GM12878 (cell line): ENCODE measurements around the gene SRBD1. TPM values are rescaled to one million over a fixed set of nuclear protein-coding genes. Genes with fewer than 3 reads are reported as not detected.

Experiments used
- ATAC-seq: fragments of 200-7000 bp; cut with Tn5 transposase; 3 replicates; pipeline ENCODE4 v1.9.1; 2020; ENCODE audit warnings: mild to moderate bottlenecking, moderate library complexity
- BruUV-seq: library from RNA; stranded (reverse); fragments of 400-500 nt; replicated peaks from 2 replicates; lab custom pipeline; 2021; lab: Mats Ljungman, UMichigan
- CTCF ChIA-PET: fragments of 300-600 bp; sonication (Branson Sonifier 250); formaldehyde crosslinking; extraction: SDS; loops from one replicate; lab custom pipeline; 2021; ENCODE audit warnings: inconsistent platforms; lab: Yijun Ruan, JAX
- POLR2A ChIA-PET: fragments of 350-600 bp; formaldehyde crosslinking; extraction: SDS; loops from one replicate; lab custom pipeline; 2021; ENCODE audit warnings: inconsistent platforms; lab: Charles Lee
- RAD21 ChIA-PET: fragments of 300-600 bp; sonication (Branson Sonifier 250); formaldehyde crosslinking; loops from one replicate; lab custom pipeline; 2023; ENCODE audit warnings: antibody characterized with exemption; ENCODE audit not compliant: unreplicated experiment; lab: Charles Lee
- SMC1A ChIA-PET: fragments of 300-600 bp; sonication (Branson Sonifier 250); formaldehyde crosslinking; loops from one replicate; lab custom pipeline; 2023; ENCODE audit not compliant: unreplicated experiment, uncharacterized antibody; lab: Charles Lee
- DNase-seq: peaks from one replicate; pipeline ENCODE4 v3.0.0-alpha.2; 2011; ENCODE audit warnings: low read depth, low spot score
- FAIRE-seq: peaks from 3 replicates; lab custom pipeline; 2011; peaks lifted over from hg19 to GRCh38; lab: Jason Lieb, UNC
- H2AFZ ChIP-seq: 2 replicates; pipeline ENCODE4 v1.6.0; 2011; ENCODE audit warnings: low read depth, low read length, control low read depth; ENCODE audit not compliant: control insufficient read depth
- H3K27ac ChIP-seq: 2 replicates; pipeline ENCODE4 v1.5.1; 2011; ENCODE audit warnings: control low read depth; ENCODE audit not compliant: control insufficient read depth, insufficient read depth
- H3K27me3 ChIP-seq, 2 experiments: replicated peaks in 1 of 2; 2 replicates each; pipeline versions ENCODE4 v1.6.0 to v1.6.1; 2011; ENCODE audit warnings: low read length in 1 of 2; ENCODE audit not compliant: control insufficient read depth in 2 of 2, insufficient read depth in 2 of 2
- H3K36me3 ChIP-seq, 2 experiments: 2 replicates each; pipeline ENCODE4 v1.5.1; 2011; ENCODE audit warnings: low read length in 1 of 2; ENCODE audit not compliant: control insufficient read depth in 2 of 2, insufficient read depth in 2 of 2
- H3K4me1 ChIP-seq: 2 replicates; pipeline ENCODE4 v1.6.1; 2011; ENCODE audit warnings: mild to moderate bottlenecking, low read length, moderate library complexity, mixed read lengths; ENCODE audit not compliant: control insufficient read depth, insufficient read depth
- H3K4me2 ChIP-seq: 2 replicates; pipeline ENCODE4 v1.6.0; 2011; ENCODE audit warnings: control low read depth; ENCODE audit not compliant: control insufficient read depth, insufficient read depth
- H3K4me3 ChIP-seq: fragments of 200-600 bp; sonication (generic); 2 replicates; pipeline ENCODE4 v1.5.1; 2016
- H3K79me2 ChIP-seq: 2 replicates; pipeline ENCODE4 v1.6.0; 2011; ENCODE audit warnings: low read length; ENCODE audit not compliant: control insufficient read depth, insufficient read depth
- H3K9ac ChIP-seq: 2 replicates; pipeline ENCODE4 v1.8.0; 2011; ENCODE audit warnings: low read length, control low read depth, mixed read lengths; ENCODE audit not compliant: control insufficient read depth, insufficient read depth
- H3K9me3 ChIP-seq: replicated peaks from 3 replicates; pipeline ENCODE4 v1.5.1; 2011; ENCODE audit warnings: mild to moderate bottlenecking, low read length; ENCODE audit not compliant: control insufficient read depth, insufficient read depth
- H4K20me1 ChIP-seq: 2 replicates; pipeline ENCODE4 v1.6.0; 2011; ENCODE audit not compliant: control insufficient read depth, insufficient read depth
- MTA3 ChIP-seq: IDR thresholded peaks from 2 replicates; pipeline ENCODE4 v1.6.1; 2012; ENCODE audit warnings: low read length, inconsistent platforms, borderline replicate concordance
- NBN ChIP-seq: fragments of 450-650 bp; IDR thresholded peaks from 2 replicates; pipeline ENCODE4 v1.6.1; 2016
- NFIC ChIP-seq: IDR thresholded peaks from 2 replicates; pipeline ENCODE4 v1.6.1; 2012; ENCODE audit warnings: low read depth, mild to moderate bottlenecking, inconsistent platforms, low read length, moderate library complexity
- RBBP5 ChIP-seq: fragments of 200-600 bp; sonication (generic); conservative IDR thresholded peaks from 2 replicates; pipeline ENCODE4 v1.6.1; 2016
- SMAD5 ChIP-seq: IDR thresholded peaks from 2 replicates; pipeline ENCODE4 v1.6.1; 2016; ENCODE audit warnings: antibody characterized with exemption, low read depth
- whole genome bisulfite sequencing: methylation state at CpG from one replicate; pipeline ENCODE4 v1.1.6; 2016; ENCODE audit warnings: low lambda C conversion rate; ENCODE audit not compliant: insufficient replicate concordance, insufficient coverage; ENCODE audit errors: missing lambda C conversion rate; 5-methylcytosine and 5-hydroxymethylcytosine counted together
- in situ Hi-C: fragments of 300-500 bp; cut with MboI; formaldehyde crosslinking; loops from 9 replicates; pipeline ENCODE4 v1.14.3; 2018; ENCODE audit warnings: mixed read lengths
- intact Hi-C: fragments of 100-400 bp; cut with micrococcal nuclease; formaldehyde crosslinking; loops from one replicate; pipeline ENCODE4 v1.14.2; 2022; ENCODE audit not compliant: unreplicated experiment
- polyA plus RNA-seq, 11 experiments: library from polyadenylated mRNA; depleted of rRNA in 4 of 11; unstranded in 6 of 11; stranded (reverse) in 5 of 11; fragments of >200 nt; fragmentation: Nextera tagmentation in 4 of 11; fragmentation: Illumina TruSeq in 1 of 11; extraction: Ambion mirVana in 4 of 11; extraction: Trizol in 1 of 11; gene quantifications; 1 replicate in 1 of 11; 2 replicates in 10 of 11; pipeline versions ENCODE4 v1.2.1 to v1.2.3, GENCODE V29; 2011 to 2016; ENCODE audit warnings: inconsistent platforms in 2 of 11, missing spikeins in 2 of 11, low read depth in 1 of 11
- total RNA-seq, 4 experiments: library from RNA; depleted of rRNA in 3 of 4; stranded (reverse); fragments of >200 nt in 3 of 4; fragmentation: Illumina TruSeq in 1 of 4; extraction: Trizol in 1 of 4; gene quantifications; 2 replicates each; pipeline versions ENCODE4 v1.2.1 to v1.2.3, GENCODE V29; 2013 to 2021
- TF ChIP-seq, protein P1 (sequence below): fragments of 450-650 bp; IDR thresholded peaks from 2 replicates; pipeline ENCODE4 v1.6.1; 2017; ENCODE audit warnings: mild to moderate bottlenecking

Gene SRBD1
- total and polyA plus RNA-seq, 10 of the 15 experiments (the other 5 are each of a cell fraction or from before 2014, with no cell fraction given), result 9.7 to 33.1 (median 20.1) TPM

DNA sequence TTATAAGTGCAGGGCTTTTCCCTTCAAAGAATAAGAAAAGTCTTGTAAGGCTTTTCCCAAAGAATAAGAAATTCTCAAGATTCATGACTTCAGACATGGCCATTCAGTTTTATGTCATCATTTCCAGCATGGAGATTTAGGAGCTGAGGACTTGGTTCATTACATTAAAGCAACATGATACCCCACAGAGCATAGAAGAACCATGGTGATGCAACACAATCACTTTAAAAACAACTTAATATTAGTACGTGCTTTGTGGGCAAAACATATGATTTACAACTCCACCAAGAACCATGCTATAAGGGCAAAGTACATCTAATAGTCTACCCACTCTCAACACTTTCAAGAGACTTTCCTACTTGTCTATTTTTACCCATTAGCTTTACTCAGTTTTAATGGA is 214.4 kb downstream of the SRBD1 start:
- Histone ChIP-seq H3K4me3 (no peak overlapping the region), H3K27me3 (no peaks in the 10 kb centered on the region), H3K9me3 (no peaks in the 10 kb centered on the region), H2AFZ (no peak overlapping the region), H3K27ac (no peak overlapping the region), H4K20me1 (no peaks in the 10 kb centered on the region), H3K36me3 (peaks cover 0 to 1% of the 10 kb centered on the region in 2 experiments; a peak in 1 of 4 replicates), H3K9ac (no peak overlapping the region), H3K4me1 (no peaks in the 10 kb centered on the region), H3K4me2 (no peak overlapping the region), H3K79me2 (no peaks in the 10 kb centered on the region)
- RAD21 ChIA-PET, result interaction anchor here (0.9 kb wide), 1 partner anchor 17 kb away, joined by 3 read pairs; no protein-coding TSS in a partner anchor
- POLR2A ChIA-PET, result no interaction called here
- CTCF ChIA-PET, result interaction anchor here (0.7 to 1.2 kb wide), 2 partner anchors 14 to 96 kb away, joined by 3 read pairs; no protein-coding TSS in a partner anchor
- BruUV-seq, result no TSS peak
- in situ Hi-C loops, result no loop called here
- intact Hi-C loops, result no loop called here
- DNase-seq (no peak), ATAC-seq (no peak), FAIRE-seq (no peak)
- SMC1A ChIA-PET, result no interaction called here
- TF ChIP-seq, protein P1, sequence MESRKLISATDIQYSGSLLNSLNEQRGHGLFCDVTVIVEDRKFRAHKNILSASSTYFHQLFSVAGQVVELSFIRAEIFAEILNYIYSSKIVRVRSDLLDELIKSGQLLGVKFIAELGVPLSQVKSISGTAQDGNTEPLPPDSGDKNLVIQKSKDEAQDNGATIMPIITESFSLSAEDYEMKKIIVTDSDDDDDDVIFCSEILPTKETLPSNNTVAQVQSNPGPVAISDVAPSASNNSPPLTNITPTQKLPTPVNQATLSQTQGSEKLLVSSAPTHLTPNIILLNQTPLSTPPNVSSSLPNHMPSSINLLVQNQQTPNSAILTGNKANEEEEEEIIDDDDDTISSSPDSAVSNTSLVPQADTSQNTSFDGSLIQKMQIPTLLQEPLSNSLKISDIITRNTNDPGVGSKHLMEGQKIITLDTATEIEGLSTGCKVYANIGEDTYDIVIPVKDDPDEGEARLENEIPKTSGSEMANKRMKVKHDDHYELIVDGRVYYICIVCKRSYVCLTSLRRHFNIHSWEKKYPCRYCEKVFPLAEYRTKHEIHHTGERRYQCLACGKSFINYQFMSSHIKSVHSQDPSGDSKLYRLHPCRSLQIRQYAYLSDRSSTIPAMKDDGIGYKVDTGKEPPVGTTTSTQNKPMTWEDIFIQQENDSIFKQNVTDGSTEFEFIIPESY, result no peak
- TF ChIP-seq NBN, result no peak
- WGBS, result 100% methylated on average over 1 of the region's 1 CpG

DNA sequence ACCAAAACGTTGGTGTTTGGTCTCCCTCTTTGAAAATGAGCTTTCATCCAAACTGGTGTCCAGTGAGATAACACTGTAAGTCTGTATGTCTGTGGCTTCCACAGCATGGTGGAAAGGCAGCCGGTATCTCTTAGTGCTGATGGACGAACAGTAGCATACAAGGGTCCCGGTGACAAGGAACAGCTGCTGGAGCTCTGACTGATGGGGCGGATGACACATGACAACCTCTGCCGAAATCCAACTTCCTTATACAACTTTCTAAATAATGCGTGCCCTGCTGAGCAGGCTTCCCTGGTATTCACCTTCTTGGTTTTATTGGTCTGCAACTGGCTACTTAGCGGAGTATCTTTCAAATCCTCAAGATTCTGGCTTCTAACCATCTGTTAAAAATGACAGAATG is 216.2 kb downstream of the SRBD1 start:
- BruUV-seq, result no TSS peak
- POLR2A ChIA-PET, result no interaction called here
- ATAC-seq, result no peak
- Histone ChIP-seq H3K36me3 (peaks cover 0 to 1% of the 10 kb centered on the region in 2 experiments; a peak in 1 of 4 replicates), H3K79me2 (no peaks in the 10 kb centered on the region), H3K4me3 (no peak overlapping the region), H3K4me1 (no peaks in the 10 kb centered on the region), H3K9me3 (no peaks in the 10 kb centered on the region), H4K20me1 (no peaks in the 10 kb centered on the region), H2AFZ (no peak overlapping the region), H3K27ac (no peak overlapping the region), H3K27me3 (no peaks in the 10 kb centered on the region), H3K4me2 (no peak overlapping the region), H3K9ac (no peak overlapping the region)
- 86% methylated on average over 8 of the region's 8 CpGs for WGBS
- in situ Hi-C loops (no loop called here), intact Hi-C loops (no loop called here)
- RAD21 ChIA-PET, result no interaction called here
- SMC1A ChIA-PET, result interaction anchor here (1.2 to 2.8 kb wide), 2 partner anchors 9 to 11 kb away, joined by 5 to 6 read pairs; no protein-coding TSS in a partner anchor
- CTCF ChIA-PET, result no interaction called here
- DNase-seq, result no peak
- no peak for TF ChIP-seq RBBP5
- TF ChIP-seq NFIC, result no peak
- TF ChIP-seq SMAD5, result no peak
- no peak for TF ChIP-seq MTA3
- no peak for FAIRE-seq
